RPMI8226 (cell line): Measurements from ENCODE around the gene CD82.

Experiments used
- DNase-seq: peaks from one replicate; pipeline ENCODE4 v3.0.0-alpha.2; 2015

CD82 gene

GRCh38 chr11:44605068-44605708 lies 39.7 kb downstream of the CD82 start:
- DNase-seq, result no peak

GRCh38 chr11:44605965-44606364 lies 40.5 kb downstream of the CD82 start:
- DNase-seq, result no peak

GRCh38 chr11:44606472-44606871 lies 41.0 kb downstream of the CD82 start:
- no peak for DNase-seq

GRCh38 chr11:44607319-44607962 lies 42.0 kb downstream of the CD82 start:
- no peak for DNase-seq

GRCh38 chr11:44607987-44608386 lies 42.5 kb downstream of the CD82 start:
- DNase-seq, result no peak

GRCh38 chr11:44608651-44608990 lies 43.2 kb downstream of the CD82 start:
- DNase-seq, result no peak

GRCh38 chr11:44608991-44609782 lies 43.7 kb downstream of the CD82 start:
- no peak for DNase-seq

GRCh38 chr11:44609783-44610155 lies 44.3 kb downstream of the CD82 start:
- DNase-seq, result no peak

- DNase-seq, result no peak
Measured at GRCh38 chr11:44610186-44610955, 44.9 kb downstream of the CD82 start.

GRCh38 chr11:44611088-44611487 lies 45.6 kb downstream of the CD82 start:
- no peak for DNase-seq

GRCh38 chr11:44611687-44612434 lies 46.4 kb downstream of the CD82 start:
- DNase-seq, result no peak

GRCh38 chr11:44613153-44613552 lies 47.7 kb downstream of the CD82 start:
- DNase-seq, result no peak

- no peak for DNase-seq
Measured at GRCh38 chr11:44614281-44614775, 48.9 kb downstream of the CD82 start.

- DNase-seq, result no peak
Measured at GRCh38 chr11:44615041-44615755, 49.7 kb downstream of the CD82 start.

- no peak for DNase-seq
Measured at GRCh38 chr11:44615913-44616791, 50.7 kb downstream of the CD82 start.

GRCh38 chr11:44617671-44618461 lies 52.4 kb downstream of the CD82 start:
- no peak for DNase-seq

- DNase-seq, result no peak
Measured at GRCh38 chr11:44618561-44619425, 53.3 kb downstream of the CD82 start.

GRCh38 chr11:44620328-44620725 lies 54.9 kb downstream of the CD82 start:
- no peak for DNase-seq

- peak; percentile 53 for DNase-seq
Measured at GRCh38 chr11:44621140-44621681, 55.7 kb downstream of the CD82 start.
